ENCODE measurements around the gene DPP6. TPM values are rescaled to one million over a fixed set of nuclear protein-coding genes. Genes with fewer than 3 reads are reported as not detected.

DPP6 gene
- total RNA-seq, 1 experiment from 2014 or later = not detected

GRCh38 chr7:154412105-154412504 lies 359.9 kb downstream of the DPP6 start:
- DNase-seq (ENCODE audit: low spot score) = no peak

- no peak for DNase-seq (ENCODE audit: low spot score)
Measured at GRCh38 chr7:154415709-154416399, 363.7 kb downstream of the DPP6 start.

- no peak for DNase-seq (ENCODE audit: low spot score)
Measured at GRCh38 chr7:154416714-154417113, 364.5 kb downstream of the DPP6 start.

GRCh38 chr7:154419344-154419743 lies 367.1 kb downstream of the DPP6 start:
- DNase-seq (ENCODE audit: low spot score) = no peak

- no peak for DNase-seq (ENCODE audit: low spot score)
Measured at GRCh38 chr7:154423231-154423630, 371.0 kb downstream of the DPP6 start.

GRCh38 chr7:154424350-154424749 lies 372.2 kb downstream of the DPP6 start:
- no peak for DNase-seq (ENCODE audit: low spot score)

- DNase-seq (ENCODE audit: low spot score) = no peak
Measured at GRCh38 chr7:154425271-154425670, 373.1 kb downstream of the DPP6 start.

- no peak for DNase-seq (ENCODE audit: low spot score)
Measured at GRCh38 chr7:154426778-154427177, 374.6 kb downstream of the DPP6 start.

GRCh38 chr7:154427533-154427932 lies 375.3 kb downstream of the DPP6 start:
- DNase-seq (ENCODE audit: low spot score) = no peak

- no peak for DNase-seq (ENCODE audit: low spot score)
Measured at GRCh38 chr7:154429666-154430404, 377.6 kb downstream of the DPP6 start.

- DNase-seq (ENCODE audit: low spot score) = no peak
Measured at GRCh38 chr7:154430640-154431039, 378.4 kb downstream of the DPP6 start.

- DNase-seq (ENCODE audit: low spot score) = no peak
Measured at GRCh38 chr7:154431045-154431444, 378.8 kb downstream of the DPP6 start.

GRCh38 chr7:154433632-154434598 lies 381.7 kb downstream of the DPP6 start:
- DNase-seq (ENCODE audit: low spot score) = no peak

- no peak for DNase-seq (ENCODE audit: low spot score)
Measured at GRCh38 chr7:154436560-154436959, 384.4 kb downstream of the DPP6 start.

GRCh38 chr7:154437234-154437633 lies 385.0 kb downstream of the DPP6 start:
- no peak for DNase-seq (ENCODE audit: low spot score)

- no peak for DNase-seq (ENCODE audit: low spot score)
Measured at GRCh38 chr7:154438571-154439367, 386.6 kb downstream of the DPP6 start.

GRCh38 chr7:154440058-154440457 lies 387.9 kb downstream of the DPP6 start:
- no peak for DNase-seq (ENCODE audit: low spot score)

GRCh38 chr7:154440651-154441050 lies 388.5 kb downstream of the DPP6 start:
- DNase-seq (ENCODE audit: low spot score) = no peak

- no peak for DNase-seq (ENCODE audit: low spot score)
Measured at GRCh38 chr7:154441811-154442210, 389.6 kb downstream of the DPP6 start.

- no peak for DNase-seq (ENCODE audit: low spot score)
Measured at GRCh38 chr7:154442939-154443338, 390.7 kb downstream of the DPP6 start.

GRCh38 chr7:154450451-154450850 lies 398.3 kb downstream of the DPP6 start:
- DNase-seq (ENCODE audit: low spot score) = no peak
